Activated CD8-positive, alpha-beta memory T cell treated with anti-CD3 and anti-CD28 coated beads, Interleukin-2, amount 50 U/mL, for 24 hours (primary cell): ENCODE results near the gene MAGOH.
"Not testable (repeated sequence)": the region's sequence is repeated elsewhere in the genome, so short reads cannot be mapped to it uniquely, and the experiment has no call there.

ENCODE experiments used
- DNase-seq: peaks from one replicate; pipeline ENCODE4 v3.0.0-alpha.2; 2020; ENCODE audit errors: extremely low read depth

MAGOH gene

DNA sequence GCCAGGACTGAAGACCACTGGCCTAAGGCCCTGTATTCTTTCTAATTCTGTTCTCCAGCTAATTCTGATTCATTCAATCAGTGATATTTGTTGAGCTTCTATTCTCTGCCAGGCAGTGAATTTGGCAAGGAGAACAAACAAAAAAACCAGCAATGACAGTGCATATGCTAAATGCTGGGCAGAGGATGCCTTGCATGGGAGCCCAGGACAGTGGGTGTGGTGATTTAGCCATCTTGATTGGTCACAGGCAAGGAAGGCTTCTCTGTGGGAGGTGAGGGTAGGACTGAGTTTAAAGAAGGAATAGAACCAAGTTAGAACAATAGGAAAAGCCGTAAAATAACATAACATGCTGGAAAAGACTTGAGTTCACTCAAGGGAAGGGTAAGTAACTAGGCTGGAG lies 50.9 kb downstream of the MAGOH start:
- DNase-seq, result no peak

DNA sequence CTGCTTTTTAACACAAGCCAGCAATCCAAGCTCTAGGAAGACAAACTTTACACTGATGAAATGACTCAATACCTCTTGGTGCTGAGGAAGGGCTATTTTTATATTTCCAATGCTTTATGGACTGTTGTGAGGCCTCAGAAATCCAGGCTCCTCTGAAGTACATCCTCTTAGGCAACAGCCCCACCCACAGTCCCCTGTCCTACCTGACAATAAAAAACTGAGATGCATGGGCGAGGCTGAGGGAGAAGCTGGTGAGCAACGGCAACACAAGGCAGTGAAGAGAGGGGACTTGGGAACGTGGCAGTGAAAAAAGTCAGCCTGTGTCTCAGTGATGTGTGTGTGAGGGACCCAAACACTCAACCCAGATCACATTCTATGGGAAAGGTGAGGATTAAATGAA lies 51.8 kb downstream of the MAGOH start:
- no peak for DNase-seq

DNA sequence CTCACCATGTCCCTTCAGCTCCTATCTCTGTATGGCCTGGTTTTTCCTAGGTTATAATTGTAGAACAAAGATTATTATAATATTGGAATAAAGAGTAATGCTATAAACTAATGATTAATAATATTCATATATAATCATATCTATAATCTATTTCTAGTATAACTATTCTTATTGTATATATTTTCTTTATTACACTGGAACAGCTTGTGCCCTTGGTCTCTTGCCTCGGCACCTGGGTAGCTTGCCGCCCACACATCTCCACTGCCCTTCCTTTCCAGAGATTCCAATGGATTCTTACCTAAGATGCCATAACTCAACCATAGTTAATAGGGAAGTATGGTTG lies 52.4 kb downstream of the MAGOH start:
- not testable (repeated sequence) for DNase-seq

DNA sequence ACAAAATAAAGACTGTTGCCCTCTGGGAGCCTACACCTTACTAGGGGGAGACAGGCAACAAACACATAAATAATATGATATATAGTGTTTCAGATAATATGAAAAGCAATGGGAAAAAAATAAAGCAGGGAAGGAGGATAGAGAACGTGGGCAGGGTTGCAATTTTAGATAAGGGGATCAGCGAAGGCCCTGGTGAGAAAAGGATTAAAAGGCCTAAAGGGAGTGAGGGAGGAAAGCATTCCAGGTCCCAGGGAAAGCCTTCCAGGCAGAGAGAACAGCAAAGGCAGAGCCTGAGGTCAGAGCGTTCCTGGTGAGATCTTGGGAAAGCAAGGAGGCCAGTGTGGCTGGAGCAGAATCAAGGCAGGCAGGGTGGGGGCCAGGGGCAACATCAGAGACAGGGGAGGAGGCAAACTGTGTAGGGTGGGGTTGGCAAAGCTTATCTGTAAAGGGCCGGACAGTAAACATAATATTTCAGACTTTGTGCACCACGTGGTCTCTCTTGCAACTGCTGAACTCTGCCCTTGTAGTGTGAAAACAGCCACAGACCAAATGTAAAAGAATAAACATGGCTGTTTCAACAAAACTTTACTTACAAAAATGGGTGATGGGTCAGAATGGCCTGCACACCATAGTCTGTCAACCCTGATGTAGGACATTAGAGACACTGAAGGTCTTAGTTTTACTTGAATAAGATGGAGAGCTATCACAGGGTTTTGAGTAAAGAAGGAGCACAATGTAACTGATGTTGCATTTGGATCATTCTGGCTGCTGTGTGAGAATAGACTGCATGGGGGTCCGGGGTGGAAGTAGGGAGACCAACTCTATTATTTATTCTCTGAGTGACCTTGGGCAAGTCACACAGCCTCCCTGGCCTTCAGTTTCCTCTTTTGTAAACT lies 55.0 kb downstream of the MAGOH start:
- no peak for DNase-seq

DNA sequence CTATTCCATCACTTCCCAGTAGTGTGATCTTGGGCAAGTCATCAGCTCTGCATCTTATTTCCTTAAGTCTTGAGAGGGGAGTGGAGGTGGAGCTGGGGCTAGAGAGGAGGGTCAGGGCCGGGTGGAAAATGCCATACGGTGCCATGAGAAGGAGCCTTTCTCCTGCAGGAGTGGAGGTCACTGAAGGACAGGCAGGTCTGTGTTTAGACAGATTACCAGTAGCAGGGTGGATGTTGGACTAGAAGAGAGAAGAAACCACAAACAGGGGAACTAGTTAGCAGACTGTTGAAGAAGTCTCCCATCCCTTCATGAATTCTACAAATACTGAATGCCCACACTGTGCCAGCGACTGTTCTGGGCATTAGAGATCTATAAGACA lies 55.6 kb downstream of the MAGOH start:
- DNase-seq, result no peak

DNA sequence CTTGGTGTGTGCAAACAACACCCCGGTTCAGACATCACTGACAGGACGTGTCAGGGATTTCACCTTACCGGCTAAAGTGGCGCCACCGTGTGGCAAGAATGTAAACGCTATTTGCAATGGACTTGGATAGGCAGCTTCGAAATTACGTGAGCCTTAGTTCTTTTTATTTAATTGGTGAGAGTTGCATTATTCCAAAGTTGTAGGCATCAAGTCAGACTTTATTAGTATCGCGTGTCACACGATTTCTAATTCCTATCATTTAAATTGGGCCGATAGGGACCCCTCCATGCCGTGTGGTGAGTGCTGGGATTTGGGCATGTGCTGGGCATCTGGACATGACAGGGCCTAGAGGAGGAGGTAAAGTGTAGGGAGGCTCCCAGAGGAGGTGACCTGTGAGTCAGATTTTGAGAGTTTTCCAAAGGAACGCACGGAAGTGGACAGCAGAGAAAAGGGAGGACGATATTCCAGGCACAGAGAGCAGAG lies 56.2 kb downstream of the MAGOH start:
- peak; percentile 56 for DNase-seq

DNA sequence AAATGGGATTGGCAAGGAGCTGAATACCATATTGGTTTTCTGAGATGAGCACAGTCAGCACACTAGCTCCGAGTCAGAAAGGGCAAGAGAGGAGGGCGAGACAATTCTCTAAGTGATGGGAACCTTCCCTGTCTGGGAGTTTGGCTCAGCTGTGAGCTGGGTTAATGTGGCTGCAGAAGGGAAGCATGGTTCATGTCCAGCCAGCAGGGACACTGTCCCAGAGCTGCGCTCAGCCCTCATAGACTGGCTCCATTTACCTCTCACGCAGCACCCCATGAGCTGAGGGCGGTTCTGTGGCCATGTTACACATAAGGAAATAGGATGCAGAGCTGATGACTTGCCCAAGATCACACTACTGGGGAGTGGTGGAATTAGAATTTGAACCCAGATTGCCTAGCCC lies 57.4 kb downstream of the MAGOH start:
- DNase-seq, result no peak

DNA sequence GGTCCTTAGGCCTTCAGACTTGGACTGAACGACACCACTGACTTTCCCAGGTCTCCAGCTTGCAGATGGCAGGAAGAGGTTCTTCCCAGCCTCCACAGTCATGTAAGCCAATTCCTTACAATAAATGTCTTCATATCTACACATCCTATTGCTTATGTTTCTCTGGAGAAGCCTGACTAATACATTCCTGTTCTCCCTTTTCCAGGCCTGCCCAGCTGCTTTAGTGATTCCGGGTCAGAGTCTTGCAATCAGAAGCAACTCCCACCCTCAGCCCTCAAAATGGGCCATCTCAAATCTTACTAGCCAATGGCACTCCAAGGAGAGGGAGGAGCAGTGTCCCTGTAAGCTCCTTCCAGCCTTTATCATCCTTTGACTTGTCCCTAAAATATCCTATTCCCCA lies 58.1 kb downstream of the MAGOH start:
- DNase-seq, result no peak
